GM12878 (cell line): ENCODE results near the gene RTN4RL1. TPM values are rescaled to one million over a fixed set of nuclear protein-coding genes. Genes with fewer than 3 reads are reported as not detected.
A peak's percentile ranks its signal among the peaks of the same experiment; 100 is the strongest.

Experiments used
- ATAC-seq: fragments of 200-7000 bp; cut with Tn5 transposase; 3 replicates; pipeline ENCODE4 v1.9.1; 2020; ENCODE audit warnings: mild to moderate bottlenecking, moderate library complexity
- BruUV-seq: library from RNA; stranded (reverse); fragments of 400-500 nt; replicated peaks from 2 replicates; lab custom pipeline; 2021; lab: Mats Ljungman, UMichigan
- CTCF ChIA-PET: fragments of 300-600 bp; sonication (Branson Sonifier 250); formaldehyde crosslinking; extraction: SDS; loops from one replicate; lab custom pipeline; 2021; ENCODE audit warnings: inconsistent platforms; lab: Yijun Ruan, JAX
- POLR2A ChIA-PET: fragments of 350-600 bp; formaldehyde crosslinking; extraction: SDS; loops from one replicate; lab custom pipeline; 2021; ENCODE audit warnings: inconsistent platforms; lab: Charles Lee
- RAD21 ChIA-PET: fragments of 300-600 bp; sonication (Branson Sonifier 250); formaldehyde crosslinking; loops from one replicate; lab custom pipeline; 2023; ENCODE audit warnings: antibody characterized with exemption; ENCODE audit not compliant: unreplicated experiment; lab: Charles Lee
- SMC1A ChIA-PET: fragments of 300-600 bp; sonication (Branson Sonifier 250); formaldehyde crosslinking; loops from one replicate; lab custom pipeline; 2023; ENCODE audit not compliant: unreplicated experiment, uncharacterized antibody; lab: Charles Lee
- DNase-seq: peaks from one replicate; pipeline ENCODE4 v3.0.0-alpha.2; 2011; ENCODE audit warnings: low read depth, low spot score
- FAIRE-seq: peaks from 3 replicates; lab custom pipeline; 2011; peaks lifted over from hg19 to GRCh38; lab: Jason Lieb, UNC
- H2AFZ ChIP-seq: 2 replicates; pipeline ENCODE4 v1.6.0; 2011; ENCODE audit warnings: low read depth, low read length, control low read depth; ENCODE audit not compliant: control insufficient read depth
- H3K27ac ChIP-seq: 2 replicates; pipeline ENCODE4 v1.5.1; 2011; ENCODE audit warnings: control low read depth; ENCODE audit not compliant: control insufficient read depth, insufficient read depth
- H3K27me3 ChIP-seq, 2 experiments: replicated peaks in 1 of 2; 2 replicates each; pipeline versions ENCODE4 v1.6.0 to v1.6.1; 2011; ENCODE audit warnings: low read length in 1 of 2; ENCODE audit not compliant: control insufficient read depth in 2 of 2, insufficient read depth in 2 of 2
- H3K36me3 ChIP-seq, 2 experiments: 2 replicates each; pipeline ENCODE4 v1.5.1; 2011; ENCODE audit warnings: low read length in 1 of 2; ENCODE audit not compliant: control insufficient read depth in 2 of 2, insufficient read depth in 2 of 2
- H3K4me1 ChIP-seq: 2 replicates; pipeline ENCODE4 v1.6.1; 2011; ENCODE audit warnings: mild to moderate bottlenecking, low read length, moderate library complexity, mixed read lengths; ENCODE audit not compliant: control insufficient read depth, insufficient read depth
- H3K4me2 ChIP-seq: 2 replicates; pipeline ENCODE4 v1.6.0; 2011; ENCODE audit warnings: control low read depth; ENCODE audit not compliant: control insufficient read depth, insufficient read depth
- H3K4me3 ChIP-seq: fragments of 200-600 bp; sonication (generic); 2 replicates; pipeline ENCODE4 v1.5.1; 2016
- H3K79me2 ChIP-seq: 2 replicates; pipeline ENCODE4 v1.6.0; 2011; ENCODE audit warnings: low read length; ENCODE audit not compliant: control insufficient read depth, insufficient read depth
- H3K9ac ChIP-seq: 2 replicates; pipeline ENCODE4 v1.8.0; 2011; ENCODE audit warnings: low read length, control low read depth, mixed read lengths; ENCODE audit not compliant: control insufficient read depth, insufficient read depth
- H3K9me3 ChIP-seq: replicated peaks from 3 replicates; pipeline ENCODE4 v1.5.1; 2011; ENCODE audit warnings: mild to moderate bottlenecking, low read length; ENCODE audit not compliant: control insufficient read depth, insufficient read depth
- H4K20me1 ChIP-seq: 2 replicates; pipeline ENCODE4 v1.6.0; 2011; ENCODE audit not compliant: control insufficient read depth, insufficient read depth
- BMI1 ChIP-seq: fragments of 450-650 bp; IDR thresholded peaks from 2 replicates; pipeline ENCODE4 v1.6.1; 2016; ENCODE audit warnings: mild to moderate bottlenecking, moderate library complexity, borderline replicate concordance
- EED ChIP-seq: sonication (generic); IDR thresholded peaks from 2 replicates; pipeline ENCODE4 v1.6.1; 2016; ENCODE audit warnings: antibody characterized with exemption, low read depth
- GATAD2B ChIP-seq: fragments of 450-650 bp; conservative IDR thresholded peaks from 2 replicates; pipeline ENCODE4 v1.6.1; 2017; ENCODE audit warnings: low read depth, mild to moderate bottlenecking, moderate library complexity
- KLF5 ChIP-seq: fragments of 450-650 bp; IDR thresholded peaks from 2 replicates; pipeline ENCODE4 v1.6.1; 2014; ENCODE audit warnings: mild to moderate bottlenecking; ENCODE audit not compliant: partially characterized antibody
- LARP7 ChIP-seq: fragments of 450-650 bp; IDR thresholded peaks from 2 replicates; pipeline ENCODE4 v1.6.1; 2017; ENCODE audit warnings: mild to moderate bottlenecking
- MEF2B ChIP-seq: fragments of 450-650 bp; IDR thresholded peaks from 2 replicates; pipeline ENCODE4 v1.6.1; 2018; ENCODE audit warnings: mild to moderate bottlenecking, moderate library complexity; ENCODE audit not compliant: partially characterized antibody, poor library complexity, severe bottlenecking
- NR2F1 ChIP-seq: fragments of 450-650 bp; conservative IDR thresholded peaks from 2 replicates; pipeline ENCODE4 v1.6.1; 2017; ENCODE audit warnings: mild to moderate bottlenecking
- POLR2AphosphoS2 ChIP-seq: IDR thresholded peaks from 2 replicates; pipeline ENCODE4 v1.6.1; 2011; ENCODE audit warnings: low read depth, mild to moderate bottlenecking, low read length, improper control_type of control experiment, moderate library complexity
- RFX5 ChIP-seq: IDR thresholded peaks from 2 replicates; pipeline ENCODE4 v1.6.1; 2011; ENCODE audit warnings: low read depth, low read length, improper control_type of control experiment
- SMAD5 ChIP-seq: IDR thresholded peaks from 2 replicates; pipeline ENCODE4 v1.6.1; 2016; ENCODE audit warnings: antibody characterized with exemption, low read depth
- YY1 ChIP-seq: IDR thresholded peaks from 2 replicates; pipeline ENCODE4 v1.6.1; 2011; ENCODE audit warnings: low read depth, mild to moderate bottlenecking, low read length
- ZZZ3 ChIP-seq: IDR thresholded peaks from 2 replicates; pipeline ENCODE4 v1.6.1; 2011; ENCODE audit warnings: low read depth; ENCODE audit not compliant: control insufficient read depth, insufficient read length
- WGBS: methylation state at CpG from one replicate; pipeline ENCODE4 v1.1.6; 2016; ENCODE audit warnings: low lambda C conversion rate; ENCODE audit not compliant: insufficient replicate concordance, insufficient coverage; ENCODE audit errors: missing lambda C conversion rate; 5-methylcytosine and 5-hydroxymethylcytosine counted together
- in situ Hi-C: fragments of 300-500 bp; cut with MboI; formaldehyde crosslinking; loops from 9 replicates; pipeline ENCODE4 v1.14.3; 2018; ENCODE audit warnings: mixed read lengths
- intact Hi-C: fragments of 100-400 bp; cut with micrococcal nuclease; formaldehyde crosslinking; loops from one replicate; pipeline ENCODE4 v1.14.2; 2022; ENCODE audit not compliant: unreplicated experiment
- polyA plus RNA-seq, 11 experiments: library from polyadenylated mRNA; depleted of rRNA in 4 of 11; unstranded in 6 of 11; stranded (reverse) in 5 of 11; fragments of >200 nt; fragmentation: Nextera tagmentation in 4 of 11; fragmentation: Illumina TruSeq in 1 of 11; extraction: Ambion mirVana in 4 of 11; extraction: Trizol in 1 of 11; gene quantifications; 1 replicate in 1 of 11; 2 replicates in 10 of 11; pipeline versions ENCODE4 v1.2.1 to v1.2.3, GENCODE V29; 2011 to 2016; ENCODE audit warnings: inconsistent platforms in 2 of 11, missing spikeins in 2 of 11, low read depth in 1 of 11
- total RNA-seq, 4 experiments: library from RNA; depleted of rRNA in 3 of 4; stranded (reverse); fragments of >200 nt in 3 of 4; fragmentation: Illumina TruSeq in 1 of 4; extraction: Trizol in 1 of 4; gene quantifications; 2 replicates each; pipeline versions ENCODE4 v1.2.1 to v1.2.3, GENCODE V29; 2013 to 2021
- TF ChIP-seq, protein P1 (sequence below): fragments of 450-650 bp; IDR thresholded peaks from 2 replicates; pipeline ENCODE4 v1.6.1; 2016; ENCODE audit warnings: mild to moderate bottlenecking
- TF ChIP-seq, protein P2 (sequence below): fragments of 450-650 bp; IDR thresholded peaks from 2 replicates; pipeline ENCODE4 v1.6.1; 2016; ENCODE audit warnings: mild to moderate bottlenecking, moderate library complexity, borderline replicate concordance

RTN4RL1 gene
- total and polyA plus RNA-seq, 10 of the 15 experiments (the other 5 are each of a cell fraction or from before 2014, with no cell fraction given), result 0.08 to 0.11 (median 0.10) TPM; not detected in 7

DNA sequence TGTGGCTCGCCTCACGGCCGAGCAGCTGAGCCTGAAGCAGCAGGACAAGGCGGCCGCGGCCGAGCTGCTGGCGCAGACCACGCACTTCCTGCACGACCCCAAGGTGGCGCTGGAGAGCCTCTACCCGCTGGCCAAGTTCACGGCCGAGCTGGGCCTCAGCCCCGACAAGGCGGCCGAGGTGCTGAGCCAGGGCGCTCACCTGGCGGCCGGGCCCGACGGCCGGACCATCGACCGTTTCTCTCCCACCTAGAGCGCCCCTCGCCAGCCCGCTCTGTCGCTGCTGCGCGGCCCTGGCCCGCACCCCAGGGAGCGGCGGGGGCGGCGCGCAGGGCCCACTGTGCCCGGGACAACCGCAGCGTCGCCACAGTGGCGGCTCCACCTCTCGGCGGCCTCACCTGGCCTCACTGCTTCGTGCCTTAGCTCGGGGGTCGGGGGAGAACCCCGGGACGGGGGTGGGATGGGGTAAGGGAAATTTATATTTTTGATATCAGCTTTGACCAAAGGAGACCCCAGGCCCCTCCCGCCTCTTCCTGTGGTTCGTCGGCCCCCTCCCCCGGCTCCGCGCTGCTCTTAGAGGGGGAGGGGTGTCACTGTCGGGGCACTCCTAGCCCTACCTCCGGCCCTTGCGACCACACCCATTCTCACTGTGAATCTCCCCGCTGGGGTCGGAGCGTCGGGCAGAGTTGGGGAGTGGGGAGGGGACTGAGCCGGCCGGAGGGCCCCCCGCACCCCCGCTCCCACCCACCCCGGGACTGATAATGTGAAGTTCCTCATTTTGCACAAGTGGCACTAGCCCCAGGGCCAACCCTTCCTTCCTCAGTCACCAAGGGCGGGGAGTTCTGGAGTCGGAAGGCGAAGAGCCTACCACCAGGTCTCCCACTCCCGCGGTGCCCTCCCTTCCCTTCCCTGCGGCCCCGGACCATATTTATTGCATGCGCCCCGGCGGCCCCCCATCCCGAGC lies 33.7 kb upstream of the RTN4RL1 start (continued):
- TF ChIP-seq NR2F1, result peak; percentile 67
- TF ChIP-seq EED, result no peak
- peak; percentile 45 for TF ChIP-seq MEF2B
- TF ChIP-seq, all 136 proteins: peak for 29

DNA sequence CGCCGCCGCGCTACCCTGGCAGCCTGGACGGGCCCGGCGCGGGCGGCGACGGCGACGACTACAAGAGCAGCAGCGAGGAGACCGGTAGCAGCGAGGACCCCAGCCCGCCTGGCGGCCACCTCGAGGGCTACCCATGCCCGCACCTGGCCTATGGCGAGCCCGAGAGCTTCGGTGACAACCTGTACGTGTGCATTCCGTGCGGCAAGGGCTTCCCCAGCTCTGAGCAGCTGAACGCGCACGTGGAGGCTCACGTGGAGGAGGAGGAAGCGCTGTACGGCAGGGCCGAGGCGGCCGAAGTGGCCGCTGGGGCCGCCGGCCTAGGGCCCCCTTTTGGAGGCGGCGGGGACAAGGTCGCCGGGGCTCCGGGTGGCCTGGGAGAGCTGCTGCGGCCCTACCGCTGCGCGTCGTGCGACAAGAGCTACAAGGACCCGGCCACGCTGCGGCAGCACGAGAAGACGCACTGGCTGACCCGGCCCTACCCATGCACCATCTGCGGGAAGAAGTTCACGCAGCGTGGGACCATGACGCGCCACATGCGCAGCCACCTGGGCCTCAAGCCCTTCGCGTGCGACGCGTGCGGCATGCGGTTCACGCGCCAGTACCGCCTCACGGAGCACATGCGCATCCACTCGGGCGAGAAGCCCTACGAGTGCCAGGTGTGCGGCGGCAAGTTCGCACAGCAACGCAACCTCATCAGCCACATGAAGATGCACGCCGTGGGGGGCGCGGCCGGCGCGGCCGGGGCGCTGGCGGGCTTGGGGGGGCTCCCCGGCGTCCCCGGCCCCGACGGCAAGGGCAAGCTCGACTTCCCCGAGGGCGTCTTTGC lies 32.8 kb upstream of the RTN4RL1 start:
- 64% methylated on average over 43 of the region's 98 CpGs for WGBS
- intact Hi-C loops (loop anchor here (1.0 to 5.0 kb wide), 2 partner anchors 34 to 112 kb away; no protein-coding TSS in a partner anchor), in situ Hi-C loops (no loop called here)
- Histone ChIP-seq H3K4me2 (peak overlapping the region; percentile 81), H3K9me3 (no peaks in the 10 kb centered on the region; the same call in 2 of the 3 replicates), H3K27me3 (no peaks in the 10 kb centered on the region), H3K9ac (peak overlapping the region; percentile 80), H4K20me1 (no peaks in the 10 kb centered on the region), H3K79me2 (peaks cover 59% of the 10 kb centered on the region), H3K36me3 (peaks cover 11 to 22% of the 10 kb centered on the region in 2 experiments), H3K27ac (peak overlapping the region; percentile 84), H2AFZ (no peak overlapping the region), H3K4me1 (peaks cover 36% of the 10 kb centered on the region), H3K4me3 (peak overlapping the region; percentile 95)
- ATAC-seq, result peak; percentile 0; the same call in 1 of the 3 replicates
- no peak for FAIRE-seq
- TSS peak; percentile 34 for BruUV-seq
- DNase-seq, result no peak
- ChIA-PET RAD21 (interaction anchor here (0.5 to 8.4 kb wide), 23 partner anchors 9 to 278 kb away, joined by 3 to 271 read pairs (median 7); partner anchors contain the start of gene TSR1), SMC1A (interaction anchor here (0.9 to 8.6 kb wide), 22 partner anchors 11 to 296 kb away, joined by 3 to 141 read pairs (median 6); no protein-coding TSS in a partner anchor), CTCF (interaction anchor here (0.6 to 8.4 kb wide), 31 partner anchors 11 to 278 kb away, joined by 3 to 265 read pairs (median 5); partner anchors contain the start of gene TSR1), POLR2A (interaction anchor here (0.9 to 6.7 kb wide), 20 partner anchors 9 to 225 kb away, joined by 3 to 61 read pairs (median 4); no protein-coding TSS in a partner anchor)
- TF ChIP-seq GATAD2B (no peak), POLR2AphosphoS2 (peak; percentile 45; the same call in 1 of the 2 replicates), RFX5 (no peak), YY1 (no peak), LARP7 (no peak), BMI1 (no peak), SMAD5 (peak; percentile 25; the same call in 1 of the 2 replicates), ZZZ3 (no peak), KLF5 (peak; percentile 18)
- TF ChIP-seq, protein P1, sequence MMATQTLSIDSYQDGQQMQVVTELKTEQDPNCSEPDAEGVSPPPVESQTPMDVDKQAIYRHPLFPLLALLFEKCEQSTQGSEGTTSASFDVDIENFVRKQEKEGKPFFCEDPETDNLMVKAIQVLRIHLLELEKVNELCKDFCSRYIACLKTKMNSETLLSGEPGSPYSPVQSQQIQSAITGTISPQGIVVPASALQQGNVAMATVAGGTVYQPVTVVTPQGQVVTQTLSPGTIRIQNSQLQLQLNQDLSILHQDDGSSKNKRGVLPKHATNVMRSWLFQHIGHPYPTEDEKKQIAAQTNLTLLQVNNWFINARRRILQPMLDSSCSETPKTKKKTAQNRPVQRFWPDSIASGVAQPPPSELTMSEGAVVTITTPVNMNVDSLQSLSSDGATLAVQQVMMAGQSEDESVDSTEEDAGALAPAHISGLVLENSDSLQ, result no peak
- TF ChIP-seq, protein P2, sequence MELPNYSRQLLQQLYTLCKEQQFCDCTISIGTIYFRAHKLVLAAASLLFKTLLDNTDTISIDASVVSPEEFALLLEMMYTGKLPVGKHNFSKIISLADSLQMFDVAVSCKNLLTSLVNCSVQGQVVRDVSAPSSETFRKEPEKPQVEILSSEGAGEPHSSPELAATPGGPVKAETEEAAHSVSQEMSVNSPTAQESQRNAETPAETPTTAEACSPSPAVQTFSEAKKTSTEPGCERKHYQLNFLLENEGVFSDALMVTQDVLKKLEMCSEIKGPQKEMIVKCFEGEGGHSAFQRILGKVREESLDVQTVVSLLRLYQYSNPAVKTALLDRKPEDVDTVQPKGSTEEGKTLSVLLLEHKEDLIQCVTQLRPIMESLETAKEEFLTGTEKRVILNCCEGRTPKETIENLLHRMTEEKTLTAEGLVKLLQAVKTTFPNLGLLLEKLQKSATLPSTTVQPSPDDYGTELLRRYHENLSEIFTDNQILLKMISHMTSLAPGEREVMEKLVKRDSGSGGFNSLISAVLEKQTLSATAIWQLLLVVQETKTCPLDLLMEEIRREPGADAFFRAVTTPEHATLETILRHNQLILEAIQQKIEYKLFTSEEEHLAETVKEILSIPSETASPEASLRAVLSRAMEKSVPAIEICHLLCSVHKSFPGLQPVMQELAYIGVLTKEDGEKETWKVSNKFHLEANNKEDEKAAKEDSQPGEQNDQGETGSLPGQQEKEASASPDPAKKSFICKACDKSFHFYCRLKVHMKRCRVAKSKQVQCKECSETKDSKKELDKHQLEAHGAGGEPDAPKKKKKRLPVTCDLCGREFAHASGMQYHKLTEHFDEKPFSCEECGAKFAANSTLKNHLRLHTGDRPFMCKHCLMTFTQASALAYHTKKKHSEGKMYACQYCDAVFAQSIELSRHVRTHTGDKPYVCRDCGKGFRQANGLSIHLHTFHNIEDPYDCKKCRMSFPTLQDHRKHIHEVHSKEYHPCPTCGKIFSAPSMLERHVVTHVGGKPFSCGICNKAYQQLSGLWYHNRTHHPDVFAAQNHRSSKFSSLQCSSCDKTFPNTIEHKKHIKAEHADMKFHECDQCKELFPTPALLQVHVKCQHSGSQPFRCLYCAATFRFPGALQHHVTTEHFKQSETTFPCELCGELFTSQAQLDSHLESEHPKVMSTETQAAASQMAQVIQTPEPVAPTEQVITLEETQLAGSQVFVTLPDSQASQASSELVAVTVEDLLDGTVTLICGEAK, result no peak
